Inferior parietal cortex (tissue), 1 donor: Measurements from ENCODE around the gene KDELR1.
"Not testable (repeated sequence)": the region's sequence is repeated elsewhere in the genome, so short reads cannot be mapped to it uniquely, and the experiment has no call there.

Experiments
- DNase-seq: peaks from one replicate; pipeline ENCODE4 v3.0.0-alpha.2; 2016; ENCODE audit errors: extremely low spot score

The KDELR1 gene

GRCh38 chr19:48397263-48398101 lies 6.1 kb upstream of the KDELR1 start:
- no peak for DNase-seq

GRCh38 chr19:48396824-48397176 lies 5.4 kb upstream of the KDELR1 start:
- no peak for DNase-seq

- DNase-seq = no peak
These were observed 4.9 kb upstream of the KDELR1 start for GRCh38 chr19:48396016-48396823.

- no peak for DNase-seq
These were observed 4.1 kb upstream of the KDELR1 start for GRCh38 chr19:48395499-48395898.

GRCh38 chr19:48395170-48395455 lies 3.8 kb upstream of the KDELR1 start:
- DNase-seq = no peak

- no peak for DNase-seq
These were observed 3.2 kb upstream of the KDELR1 start for GRCh38 chr19:48394331-48395169.

- DNase-seq = no peak
These were observed 2.4 kb upstream of the KDELR1 start, which contains the start of gene GRIN2D for GRCh38 chr19:48393559-48394330. Gene GRIN2D (plus strand): TSS chr19:48393668. CDS start chr19:48398393, 4,725 bp downstream.

- no peak for DNase-seq
These were observed 1.7 kb upstream of the KDELR1 start for GRCh38 chr19:48392860-48393558.

GRCh38 chr19:48392006-48392344 lies 624 bp upstream of the KDELR1 start:
- DNase-seq = not testable (repeated sequence)

GRCh38 chr19:48390188-48391099 lies 907 bp downstream of the KDELR1 start:
- peak; percentile 42 for DNase-seq

- no peak for DNase-seq
These were observed 4.4 kb downstream of the KDELR1 start for GRCh38 chr19:48386981-48387380.

- DNase-seq = no peak
These were observed 5.8 kb downstream of the KDELR1 start for GRCh38 chr19:48385461-48386087.

GRCh38 chr19:48382286-48382685 lies 9.1 kb downstream of the KDELR1 start:
- DNase-seq = no peak

- no peak for DNase-seq
These were observed 10.0 kb downstream of the KDELR1 start for GRCh38 chr19:48381178-48381950.

- DNase-seq = no peak
These were observed 12.3 kb downstream of the KDELR1 start for GRCh38 chr19:48379058-48379457.

- no peak for DNase-seq
These were observed 13.2 kb downstream of the KDELR1 start for GRCh38 chr19:48378194-48378570.

- no peak for DNase-seq
These were observed 17.8 kb downstream of the KDELR1 start for GRCh38 chr19:48373567-48373966.

GRCh38 chr19:48372904-48373303 lies 18.4 kb downstream of the KDELR1 start:
- DNase-seq = no peak

GRCh38 chr19:48371771-48372170 lies 19.6 kb downstream of the KDELR1 start:
- DNase-seq = not testable (repeated sequence)
